HG03354 (cell line): ENCODE measurements around the gene PTPRC.
A peak's percentile ranks its signal among the peaks of the same experiment; 100 is the strongest.

ENCODE experiments used
- ATAC-seq: cut with Tn5 transposase; IDR thresholded peaks from one replicate; pipeline ENCODE4 v1.9.1; 2021; ENCODE audit warnings: mild to moderate bottlenecking; ENCODE audit not compliant: unreplicated experiment, poor library complexity, severe bottlenecking

Gene PTPRC

GRCh38 chr1:198669023-198669698 lies 30.3 kb downstream of the PTPRC start:
- peak; percentile 95 for ATAC-seq

- no peak for ATAC-seq
Measured at GRCh38 chr1:198669771-198670170, 30.9 kb downstream of the PTPRC start.

GRCh38 chr1:198671136-198671535 lies 32.3 kb downstream of the PTPRC start:
- ATAC-seq = no peak

- no peak for ATAC-seq
Measured at GRCh38 chr1:198672124-198672523, 33.3 kb downstream of the PTPRC start.

GRCh38 chr1:198674009-198674408 lies 35.2 kb downstream of the PTPRC start:
- ATAC-seq = no peak

- ATAC-seq = no peak
Measured at GRCh38 chr1:198676253-198676652, 37.4 kb downstream of the PTPRC start.

- ATAC-seq = no peak
Measured at GRCh38 chr1:198677027-198677426, 38.2 kb downstream of the PTPRC start.

- no peak for ATAC-seq
Measured at GRCh38 chr1:198677871-198678270, 39.0 kb downstream of the PTPRC start.

- no peak for ATAC-seq
Measured at GRCh38 chr1:198678301-198678836, 39.5 kb downstream of the PTPRC start.

GRCh38 chr1:198678901-198679329 lies 40.1 kb downstream of the PTPRC start:
- ATAC-seq = peak; percentile 32

GRCh38 chr1:198679535-198680173 lies 40.8 kb downstream of the PTPRC start:
- no peak for ATAC-seq

GRCh38 chr1:198680174-198680875 lies 41.5 kb downstream of the PTPRC start:
- ATAC-seq = no peak

- ATAC-seq = no peak
Measured at GRCh38 chr1:198681252-198681651, 42.4 kb downstream of the PTPRC start.

- peak; percentile 97 for ATAC-seq
Measured at GRCh38 chr1:198681831-198682759, 43.3 kb downstream of the PTPRC start.

GRCh38 chr1:198682850-198683249 lies 44.0 kb downstream of the PTPRC start:
- no peak for ATAC-seq

GRCh38 chr1:198683449-198683848 lies 44.6 kb downstream of the PTPRC start:
- ATAC-seq = no peak

GRCh38 chr1:198686069-198686728 lies 47.4 kb downstream of the PTPRC start:
- ATAC-seq = no peak

GRCh38 chr1:198687429-198687828 lies 48.6 kb downstream of the PTPRC start:
- ATAC-seq = no peak

- ATAC-seq = no peak
Measured at GRCh38 chr1:198691063-198691462, 52.2 kb downstream of the PTPRC start.
